ENCODE measurements around the gene OIP5. TPM values are rescaled to one million over a fixed set of nuclear protein-coding genes. Genes with fewer than 3 reads are reported as not detected.
A peak's percentile ranks its signal among the peaks of the same experiment; 100 is the strongest.

OIP5 gene
- total and polyA plus RNA-seq, 2 of the 13 experiments (the other 11 are each of a cell fraction or from before 2014, with no cell fraction given), result 10.7 to 38.0 TPM

- Histone ChIP-seq H3K79me2 (ENCODE audit: insufficient read depth, low read length) (peaks cover 13% of the 10 kb centered on the region), H4K20me1 (ENCODE audit: insufficient read depth, low read length) (peaks cover 12% of the 10 kb centered on the region), H3K4me1 (ENCODE audit: insufficient read depth, low read length) (peaks cover 30% of the 10 kb centered on the region), H3K4me2 (ENCODE audit: low read depth, low read length) (no peak overlapping the region), H3K36me3 (replicated peaks in 1 of 2; ENCODE audit: control insufficient read depth in 1 of 2, insufficient read depth in 2 of 2, low read length in 2 of 2) (peaks cover 2 to 34% of the 10 kb centered on the region in 2 experiments), H2AFZ (ENCODE audit: low read length) (no peak overlapping the region), H3K27me3 (ENCODE audit: control insufficient read depth in 1 of 2, insufficient read depth in 2 of 2, low read length in 2 of 2) (no peaks in the 10 kb centered on the region), H3K4me3 (replicated peaks in 1 of 3; ENCODE audit: insufficient read depth in 1 of 3, low read depth in 2 of 3, low read length in 3 of 3) (no peak overlapping the region), H3K9ac (ENCODE audit: insufficient read depth, low read depth, low read length) (no peak overlapping the region), H3K9me3 (ENCODE audit: low read length) (no peaks in the 10 kb centered on the region), H3K27ac (ENCODE audit: extremely low read length, insufficient read depth, low read length) (no peak overlapping the region)
- in situ Hi-C loops (cut with HindIII; ENCODE audit: extremely low pct_ligation_motif_present, low pct_unique_long_range_greater_than_20kb) (no loop called here), intact Hi-C loops (cut with micrococcal nuclease; ENCODE audit: unreplicated experiment) (no loop called here)
- POLR2A ChIA-PET, result interaction anchor here (1.2 kb wide), 1 partner anchor 62 kb away, joined by 3 read pairs; the partner anchor contains the start of genes CHP1 and EXD1
- no peak for FAIRE-seq
- ATAC-seq, result no peak
- no TSS peak for BruUV-seq (replicated peaks)
- CTCF ChIA-PET (ENCODE audit: low intra/inter-chr PET ratio, low total read pairs), result no interaction called here
- WGBS (ENCODE audit: low lambda C conversion rate), result 88% methylated on average over 1 of the region's 1 CpG
- TF ChIP-seq ZKSCAN5 (CRISPR knock-in tag; IDR thresholded peaks at IDR 0.05), result no peak
- DNase-seq (ENCODE audit: low spot score), result no peak
Measured at GRCh38 chr15:41292521-41292920, 39.9 kb downstream of the OIP5 start.

- Histone ChIP-seq H3K4me1 (ENCODE audit: insufficient read depth, low read length) (peaks cover 44% of the 10 kb centered on the region), H2AFZ (ENCODE audit: low read length) (no peak overlapping the region), H3K36me3 (replicated peaks in 1 of 2; ENCODE audit: control insufficient read depth in 1 of 2, insufficient read depth in 2 of 2, low read length in 2 of 2) (peaks cover 2 to 39% of the 10 kb centered on the region in 2 experiments; a peak in 4 of 5 replicates), H3K4me3 (replicated peaks in 1 of 3; ENCODE audit: insufficient read depth in 1 of 3, low read depth in 2 of 3, low read length in 3 of 3) (no peak overlapping the region), H3K79me2 (ENCODE audit: insufficient read depth, low read length) (peaks cover 26% of the 10 kb centered on the region), H3K9ac (ENCODE audit: insufficient read depth, low read depth, low read length) (no peak overlapping the region), H4K20me1 (ENCODE audit: insufficient read depth, low read length) (peaks cover 12% of the 10 kb centered on the region), H3K4me2 (ENCODE audit: low read depth, low read length) (no peak overlapping the region), H3K9me3 (ENCODE audit: low read length) (no peaks in the 10 kb centered on the region), H3K27ac (ENCODE audit: extremely low read length, insufficient read depth, low read length) (no peak overlapping the region), H3K27me3 (ENCODE audit: control insufficient read depth in 1 of 2, insufficient read depth in 2 of 2, low read length in 2 of 2) (no peaks in the 10 kb centered on the region)
- POLR2A ChIA-PET, result interaction anchor here (0.7 kb wide), 1 partner anchor 9 kb away, joined by 3 read pairs; no protein-coding TSS in a partner anchor
- 96% methylated on average over 9 of the region's 9 CpGs for WGBS (ENCODE audit: low lambda C conversion rate)
- in situ Hi-C loops (cut with HindIII; ENCODE audit: extremely low pct_ligation_motif_present, low pct_unique_long_range_greater_than_20kb), result no loop called here
- DNase-seq (ENCODE audit: low spot score) (no peak), ATAC-seq (peak; percentile 25; the same call in 2 of the 3 replicates), FAIRE-seq (no peak)
- intact Hi-C loops (cut with micrococcal nuclease; ENCODE audit: unreplicated experiment), result no loop called here
- no TSS peak for BruUV-seq (replicated peaks)
- CTCF ChIA-PET (ENCODE audit: low intra/inter-chr PET ratio, low total read pairs), result no interaction called here
- TF ChIP-seq, protein P1, sequence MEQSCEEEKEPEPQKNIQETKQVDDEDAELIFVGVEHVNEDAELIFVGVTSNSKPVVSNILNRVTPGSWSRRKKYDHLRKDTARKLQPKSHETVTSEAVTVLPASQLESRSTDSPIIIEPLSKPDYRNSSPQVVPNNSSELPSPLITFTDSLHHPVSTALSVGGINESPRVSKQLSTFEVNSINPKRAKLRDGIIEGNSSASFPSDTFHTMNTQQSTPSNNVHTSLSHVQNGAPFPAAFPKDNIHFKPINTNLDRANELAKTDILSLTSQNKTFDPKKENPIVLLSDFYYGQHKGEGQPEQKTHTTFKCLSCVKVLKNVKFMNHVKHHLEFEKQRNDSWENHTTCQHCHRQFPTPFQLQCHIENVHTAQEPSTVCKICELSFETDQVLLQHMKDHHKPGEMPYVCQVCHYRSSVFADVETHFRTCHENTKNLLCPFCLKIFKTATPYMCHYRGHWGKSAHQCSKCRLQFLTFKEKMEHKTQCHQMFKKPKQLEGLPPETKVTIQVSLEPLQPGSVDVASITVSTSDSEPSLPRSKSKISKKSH (CRISPR knock-in tag; IDR thresholded peaks at IDR 0.05; ENCODE audit: borderline replicate concordance), result no peak
- peak; percentile 62 for TF ChIP-seq ZNF121 (CRISPR knock-in tag; IDR thresholded peaks at IDR 0.05)
Measured at GRCh38 chr15:41291065-41291631, 41.2 kb downstream of the OIP5 start.
